HAP-1 (cell line): ENCODE measurements around the gene ZC2HC1C.

Source experiments
- DNase-seq, 2 experiments: peaks; one replicate each; pipeline ENCODE4 v3.0.0-alpha.2; 2016 to 2020; ENCODE audit warnings: low spot score in 2 of 2
- H3K27me3 ChIP-seq: fragments of 250-450 bp; sonication (Bioruptor Pico); 2 replicates; pipeline ENCODE4 v1.5.1; 2020; ENCODE audit warnings: low read depth, mild to moderate bottlenecking, moderate library complexity
- H3K36me3 ChIP-seq: fragments of 250-450 bp; sonication (Bioruptor Pico); replicated peaks from 2 replicates; pipeline ENCODE4 v1.5.1; 2020; ENCODE audit warnings: mild to moderate bottlenecking
- H3K4me1 ChIP-seq: fragments of 250-450 bp; sonication (Bioruptor Pico); 2 replicates; pipeline ENCODE4 v1.5.1; 2020; ENCODE audit warnings: mild to moderate bottlenecking
- H3K4me3 ChIP-seq: fragments of 250-450 bp; sonication (Bioruptor Pico); 2 replicates; pipeline ENCODE4 v1.5.1; 2020; ENCODE audit warnings: mild to moderate bottlenecking, moderate library complexity
- H3K9me3 ChIP-seq: fragments of 250-450 bp; sonication (Bioruptor Pico); 2 replicates; pipeline ENCODE4 v1.5.1; 2020; ENCODE audit warnings: mild to moderate bottlenecking, moderate library complexity
- in situ Hi-C: fragments of 300-500 bp; cut with MboI; formaldehyde crosslinking; loops from 3 replicates; pipeline ENCODE4 v1.14.3; 2020; ENCODE audit warnings: low sequenced_read_pairs, inconsistent platforms, mixed read lengths

Gene ZC2HC1C, protein sequence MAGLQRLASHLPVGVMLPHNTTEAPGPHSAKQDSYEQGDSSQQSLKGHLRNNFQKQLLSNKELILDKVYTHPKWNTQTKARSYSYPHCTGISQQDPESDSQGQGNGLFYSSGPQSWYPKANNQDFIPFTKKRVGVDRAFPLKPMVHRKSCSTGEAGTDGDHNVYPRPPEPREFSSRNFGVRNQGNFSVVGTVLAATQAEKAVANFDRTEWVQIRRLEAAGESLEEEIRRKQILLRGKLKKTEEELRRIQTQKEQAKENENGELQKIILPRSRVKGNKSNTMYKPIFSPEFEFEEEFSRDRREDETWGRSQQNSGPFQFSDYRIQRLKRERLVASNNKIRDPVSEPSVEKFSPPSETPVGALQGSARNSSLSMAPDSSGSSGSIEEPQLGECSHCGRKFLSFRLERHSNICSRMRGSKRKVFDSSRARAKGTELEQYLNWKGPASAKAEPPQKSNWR

DNA sequence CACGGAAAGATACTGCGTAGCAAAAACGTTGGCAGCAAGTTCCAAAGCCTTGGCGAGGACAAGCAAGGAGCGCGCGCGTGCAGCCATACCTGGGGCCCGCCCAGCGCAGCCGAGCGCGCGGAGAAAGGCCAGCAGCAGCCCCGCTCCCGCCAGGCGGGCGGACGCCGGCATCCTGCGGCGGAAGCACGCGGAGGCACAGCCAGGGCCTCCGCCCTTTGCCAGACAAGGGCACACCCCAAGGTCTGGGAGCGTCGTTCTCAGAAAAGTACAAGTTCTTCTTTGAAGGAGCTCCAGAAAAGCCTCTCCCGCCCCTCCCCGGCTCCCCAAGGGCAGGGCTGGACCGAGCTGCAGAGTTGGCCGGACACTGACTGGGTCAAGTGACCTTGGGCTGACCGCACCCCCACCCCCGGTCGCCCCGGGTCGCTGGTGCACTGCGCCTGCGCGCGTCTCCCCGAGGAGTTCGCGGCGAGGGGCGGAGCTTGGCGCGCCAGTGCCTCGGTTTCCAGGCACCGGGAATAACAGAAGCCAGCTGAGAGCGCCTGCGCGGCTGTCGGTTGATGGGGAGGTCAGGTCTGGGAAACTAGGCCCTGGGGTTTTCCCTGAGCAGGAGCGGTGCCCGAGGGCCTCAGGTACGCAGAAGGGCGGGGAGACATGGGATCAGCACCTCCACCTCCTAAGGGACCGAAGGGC, at the start of gene ZC2HC1C:
Gene ZC2HC1C, plus strand, starts transcription at position 521 of the 690 bp plus-strand sequence. CDS start 933 bp downstream, outside the sequence.
- no peaks in the 10 kb centered on the region for H3K9me3 ChIP-seq
- H3K36me3 ChIP-seq = no peaks in the 10 kb centered on the region
- H3K4me1 ChIP-seq = no peaks in the 10 kb centered on the region; the same call in 1 of the 2 replicates
- in situ Hi-C loops = no loop called here
- no peaks in the 10 kb centered on the region for H3K27me3 ChIP-seq
- no peak within 1 kb of the TSS for H3K4me3 ChIP-seq
- DNase-seq = no peak

DNA sequence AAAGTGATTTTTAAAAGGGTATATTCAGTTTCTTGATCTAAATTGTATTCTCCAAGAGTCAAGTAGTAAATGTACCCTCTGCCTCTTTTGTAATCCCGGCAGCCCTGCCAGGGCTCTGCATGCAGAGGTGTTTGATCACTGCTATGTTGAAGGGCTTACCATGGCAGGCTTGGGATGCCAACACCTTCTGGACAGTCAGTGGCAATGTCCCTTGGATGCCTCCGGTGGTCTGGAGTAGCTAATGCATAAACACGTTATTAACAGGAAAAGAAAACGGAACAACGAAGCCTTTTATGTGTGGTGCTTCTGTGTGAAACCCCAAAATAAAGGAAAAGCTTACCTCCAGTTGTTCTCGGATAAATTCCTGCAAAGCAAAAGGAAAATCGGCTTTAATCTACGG, 46.8 kb upstream of the ZC2HC1C start:
- DNase-seq = peak in 1 of 2 experiments; percentile 48
- in situ Hi-C loops = no loop called here
- H3K9me3 ChIP-seq = no peaks in the 10 kb centered on the region
- H3K4me1 ChIP-seq = no peaks in the 10 kb centered on the region
- no peaks in the 10 kb centered on the region for H3K36me3 ChIP-seq
- peaks cover 5% of the 10 kb centered on the region; the same call in 1 of the 2 replicates for H3K27me3 ChIP-seq
- H3K4me3 ChIP-seq = no peak overlapping the region

DNA sequence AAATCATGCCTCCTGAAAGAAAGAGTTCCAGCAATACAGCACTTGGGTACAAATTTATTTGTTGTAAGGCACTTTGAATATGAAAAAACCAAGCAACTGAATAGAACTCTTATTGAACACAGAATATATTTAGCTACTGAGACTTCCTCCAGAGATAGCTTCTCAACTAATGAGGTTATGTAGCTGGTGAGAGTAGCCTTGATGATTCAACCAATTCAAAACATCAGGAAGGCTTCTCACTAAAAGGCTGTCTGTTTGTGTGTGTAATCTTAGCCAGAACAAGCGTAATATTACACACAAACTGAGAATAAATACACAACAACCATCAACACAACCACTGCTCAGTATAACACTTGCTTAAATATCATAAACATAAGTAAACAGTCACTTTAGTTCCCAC, 46.3 kb upstream of the ZC2HC1C start:
- Histone ChIP-seq H3K36me3 (no peaks in the 10 kb centered on the region), H3K4me3 (no peak overlapping the region), H3K27me3 (peaks cover 5% of the 10 kb centered on the region; the same call in 1 of the 2 replicates), H3K9me3 (no peaks in the 10 kb centered on the region), H3K4me1 (no peaks in the 10 kb centered on the region)
- DNase-seq = no peak
- in situ Hi-C loops = no loop called here

DNA sequence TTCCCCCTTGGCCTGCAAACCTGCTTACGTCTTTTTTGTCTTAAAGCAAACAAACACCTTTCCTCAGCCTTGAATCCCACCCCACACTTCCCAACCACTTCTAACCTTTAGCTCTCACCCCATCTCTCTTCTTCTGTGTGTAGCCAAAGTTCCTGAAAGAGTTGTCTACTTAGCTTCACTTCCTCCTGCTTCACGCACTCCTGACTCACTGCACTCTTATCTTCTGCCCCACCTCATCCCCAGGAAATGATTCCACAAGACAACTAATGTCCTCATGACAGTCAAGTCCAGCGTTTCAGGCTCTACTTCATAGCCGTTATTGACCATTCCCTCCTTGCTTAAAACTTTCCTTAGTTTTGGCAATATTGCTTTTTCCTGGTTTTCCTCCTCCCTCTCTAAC, 44.4 kb upstream of the ZC2HC1C start:
- Histone ChIP-seq H3K27me3 (peaks cover 5% of the 10 kb centered on the region; the same call in 1 of the 2 replicates), H3K36me3 (no peaks in the 10 kb centered on the region), H3K4me3 (no peak overlapping the region), H3K4me1 (no peaks in the 10 kb centered on the region), H3K9me3 (no peaks in the 10 kb centered on the region)
- DNase-seq = no peak
- in situ Hi-C loops = no loop called here

DNA sequence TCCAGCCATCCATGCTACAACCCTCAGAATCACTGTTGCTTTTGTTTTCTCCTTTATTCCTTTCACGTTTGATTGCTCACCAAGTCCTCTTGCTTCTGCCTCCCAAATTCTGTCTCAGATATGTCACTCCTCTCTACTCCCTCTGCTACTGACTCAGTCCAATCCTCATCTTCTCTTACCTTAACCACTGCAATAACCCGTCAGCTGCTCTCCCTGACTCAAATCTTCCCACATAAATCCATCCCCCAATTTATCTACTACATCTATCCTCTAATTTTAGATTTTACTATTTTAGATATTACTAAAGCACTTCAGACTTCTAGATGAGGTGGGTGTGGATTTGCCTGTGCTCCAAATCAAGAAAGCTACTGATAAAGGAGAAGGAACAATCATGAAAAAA, 43.6 kb upstream of the ZC2HC1C start:
- no peaks in the 10 kb centered on the region for H3K36me3 ChIP-seq
- in situ Hi-C loops = no loop called here
- H3K27me3 ChIP-seq = peaks cover 5% of the 10 kb centered on the region; the same call in 1 of the 2 replicates
- no peaks in the 10 kb centered on the region for H3K9me3 ChIP-seq
- H3K4me3 ChIP-seq = no peak overlapping the region
- H3K4me1 ChIP-seq = no peaks in the 10 kb centered on the region
- DNase-seq = no peak

DNA sequence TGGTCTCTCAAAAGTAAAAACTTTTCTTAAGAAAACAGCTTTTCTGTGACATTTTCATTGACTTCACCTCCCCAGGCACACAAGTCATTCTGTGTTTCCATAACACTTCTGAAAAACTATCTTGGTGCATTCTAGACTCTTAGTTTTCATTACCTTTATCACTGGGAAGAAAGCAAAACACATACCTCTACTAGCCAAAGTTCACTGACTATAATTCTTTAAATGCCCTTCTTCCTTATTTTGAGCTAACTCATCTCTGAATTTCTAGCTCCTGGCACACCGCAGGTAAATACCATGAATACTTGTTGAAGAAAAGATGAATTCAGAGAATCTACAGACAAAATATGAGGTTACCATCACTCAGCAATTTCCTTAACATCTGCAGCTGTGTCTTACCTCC, 39.3 kb upstream of the ZC2HC1C start:
- no peak for DNase-seq

DNA sequence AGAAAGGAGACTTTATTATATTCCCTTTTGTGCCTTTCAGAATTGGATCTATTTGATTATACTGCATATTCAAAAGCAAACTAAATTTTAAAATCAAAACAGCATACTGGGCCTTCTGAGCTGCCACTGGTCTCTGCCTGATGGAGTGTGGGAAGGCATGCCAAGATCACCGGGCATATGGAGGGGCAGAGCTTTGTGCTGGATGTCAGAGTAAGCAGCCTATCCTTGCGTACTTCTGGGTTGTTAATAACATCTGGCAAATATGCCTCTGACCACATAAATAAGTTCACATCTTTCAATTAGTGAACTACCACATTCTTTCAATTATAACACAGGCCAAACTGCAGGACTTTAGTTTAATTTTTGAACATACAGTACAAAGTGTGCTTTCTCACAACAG, 36.5 kb upstream of the ZC2HC1C start:
- in situ Hi-C loops = no loop called here
- H3K27me3 ChIP-seq = peaks cover 3% of the 10 kb centered on the region; the same call in 1 of the 2 replicates
- H3K4me1 ChIP-seq = no peaks in the 10 kb centered on the region
- no peaks in the 10 kb centered on the region for H3K36me3 ChIP-seq
- DNase-seq = no peak
- H3K9me3 ChIP-seq = no peaks in the 10 kb centered on the region
- H3K4me3 ChIP-seq = no peak overlapping the region

More for the DNA sequence above, 39.3 kb upstream of the ZC2HC1C start:
- in situ Hi-C loops = no loop called here
- H3K9me3 ChIP-seq = no peaks in the 10 kb centered on the region
- no peaks in the 10 kb centered on the region for H3K36me3 ChIP-seq
- no peak overlapping the region for H3K4me3 ChIP-seq
- H3K4me1 ChIP-seq = no peaks in the 10 kb centered on the region
- H3K27me3 ChIP-seq = no peaks in the 10 kb centered on the region

DNA sequence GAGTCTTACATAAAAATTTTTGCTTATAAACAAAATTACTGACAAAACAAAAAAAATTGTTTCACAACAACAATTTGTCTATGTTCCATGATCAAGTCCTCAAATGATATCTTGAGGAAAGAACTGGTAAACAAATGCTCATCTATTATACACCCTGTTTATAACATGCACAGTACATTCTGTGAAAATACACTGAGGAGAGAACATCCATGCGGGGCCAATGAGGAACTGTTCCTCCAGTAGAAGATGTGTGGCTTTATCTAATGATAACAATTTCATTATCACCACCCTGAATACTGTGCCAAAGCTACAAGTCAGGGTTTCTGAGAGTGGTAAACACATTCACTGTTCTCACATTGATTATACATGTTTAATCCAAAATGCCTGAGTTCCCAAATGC, 28.9 kb upstream of the ZC2HC1C start:
- Histone ChIP-seq H3K36me3 (no peaks in the 10 kb centered on the region), H3K4me1 (no peaks in the 10 kb centered on the region; the same call in 1 of the 2 replicates), H3K27me3 (peaks cover 3% of the 10 kb centered on the region; the same call in 1 of the 2 replicates), H3K4me3 (no peak overlapping the region), H3K9me3 (no peaks in the 10 kb centered on the region)
- in situ Hi-C loops = no loop called here
- DNase-seq = no peak

DNA sequence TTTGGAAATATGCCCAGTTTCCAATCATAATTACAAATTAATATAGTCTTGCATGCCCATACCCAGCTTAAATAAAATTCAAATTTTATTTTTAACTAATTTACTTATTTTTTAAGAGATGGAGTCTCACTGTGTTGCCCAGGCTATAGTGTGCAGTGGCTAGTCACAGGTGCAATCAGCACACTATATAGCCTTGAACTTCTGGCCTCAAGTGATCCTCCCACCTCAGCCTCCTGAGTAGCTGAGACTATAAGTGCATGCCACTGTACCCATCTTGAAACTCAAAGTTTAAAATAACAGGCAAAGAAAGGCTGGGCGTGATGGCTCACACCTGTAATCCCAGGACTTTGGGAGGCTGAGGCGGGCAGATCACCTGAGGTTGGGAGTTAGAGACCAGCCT, 28.5 kb upstream of the ZC2HC1C start:
- Histone ChIP-seq H3K27me3 (peaks cover 3% of the 10 kb centered on the region; the same call in 1 of the 2 replicates), H3K4me1 (no peaks in the 10 kb centered on the region; the same call in 1 of the 2 replicates), H3K9me3 (no peaks in the 10 kb centered on the region), H3K36me3 (no peaks in the 10 kb centered on the region), H3K4me3 (no peak overlapping the region)
- in situ Hi-C loops = no loop called here
- DNase-seq = no peak

DNA sequence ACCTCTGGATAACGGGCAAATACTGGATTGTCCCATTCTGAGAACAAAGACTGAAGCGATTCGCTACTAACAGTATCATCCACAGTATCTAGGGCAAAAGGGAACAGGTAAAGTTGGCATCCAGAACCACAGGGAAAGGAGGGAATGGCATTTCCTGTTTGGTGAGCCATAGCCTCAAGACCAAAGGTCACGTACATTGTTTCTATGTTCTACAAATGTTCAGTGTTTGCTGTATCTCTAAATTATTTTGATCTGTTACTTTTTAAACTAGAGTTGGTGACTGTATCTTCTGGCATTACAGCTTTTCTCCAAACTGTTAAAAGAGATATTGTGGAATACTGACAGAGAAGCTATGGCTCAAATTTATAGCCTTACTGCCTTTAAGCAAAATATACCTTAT, 27.8 kb upstream of the ZC2HC1C start:
- in situ Hi-C loops = no loop called here
- Histone ChIP-seq H3K4me3 (no peak overlapping the region), H3K9me3 (no peaks in the 10 kb centered on the region), H3K4me1 (no peaks in the 10 kb centered on the region; the same call in 1 of the 2 replicates), H3K36me3 (no peaks in the 10 kb centered on the region), H3K27me3 (peaks cover 3% of the 10 kb centered on the region; the same call in 1 of the 2 replicates)
- no peak for DNase-seq

DNA sequence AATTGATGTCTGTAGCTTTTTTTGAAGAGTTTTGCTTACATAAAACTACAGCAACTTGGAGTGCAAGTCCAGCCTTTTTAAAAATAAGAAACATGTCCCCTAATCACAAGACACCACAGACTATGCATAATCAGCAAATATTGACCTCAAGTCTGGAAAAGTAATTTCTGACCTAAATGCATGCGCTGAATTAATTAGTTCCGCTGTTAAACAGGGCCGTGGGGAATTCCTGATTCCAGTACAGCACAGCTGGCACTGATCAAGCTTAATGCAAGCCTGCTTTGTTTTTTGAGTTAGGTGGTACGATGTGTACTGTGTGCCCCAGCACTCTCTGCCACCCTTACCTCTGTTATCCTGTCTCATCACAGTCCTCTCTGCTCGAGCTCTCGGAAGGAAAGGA, 27.4 kb upstream of the ZC2HC1C start:
- Histone ChIP-seq H3K27me3 (peaks cover 6% of the 10 kb centered on the region), H3K4me3 (no peak overlapping the region), H3K4me1 (no peaks in the 10 kb centered on the region; the same call in 1 of the 2 replicates), H3K9me3 (no peaks in the 10 kb centered on the region), H3K36me3 (no peaks in the 10 kb centered on the region)
- no peak for DNase-seq
- in situ Hi-C loops = no loop called here

DNA sequence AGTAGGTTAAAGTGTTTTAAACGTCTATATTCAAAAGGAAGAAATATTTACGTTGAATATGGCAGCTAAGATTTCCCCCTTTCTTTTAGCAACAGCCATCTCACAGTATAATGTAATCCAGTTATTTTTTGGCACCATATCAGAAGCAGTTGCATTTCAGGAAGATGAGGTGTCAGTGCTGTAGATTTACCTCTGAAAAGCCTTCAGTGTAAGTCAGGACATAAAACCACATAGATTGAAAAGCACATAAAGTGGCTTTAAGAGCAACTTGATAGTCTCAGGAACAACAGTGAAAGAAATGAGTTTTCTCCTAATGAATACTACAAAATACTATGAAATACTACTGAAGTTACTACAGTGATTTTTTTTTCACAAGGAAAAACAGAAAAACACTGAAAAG, 25.1 kb upstream of the ZC2HC1C start:
- DNase-seq = no peak
- Histone ChIP-seq H3K4me3 (no peak overlapping the region), H3K36me3 (no peaks in the 10 kb centered on the region), H3K27me3 (peaks cover 10% of the 10 kb centered on the region), H3K9me3 (no peaks in the 10 kb centered on the region), H3K4me1 (no peaks in the 10 kb centered on the region; the same call in 1 of the 2 replicates)
- in situ Hi-C loops = no loop called here

DNA sequence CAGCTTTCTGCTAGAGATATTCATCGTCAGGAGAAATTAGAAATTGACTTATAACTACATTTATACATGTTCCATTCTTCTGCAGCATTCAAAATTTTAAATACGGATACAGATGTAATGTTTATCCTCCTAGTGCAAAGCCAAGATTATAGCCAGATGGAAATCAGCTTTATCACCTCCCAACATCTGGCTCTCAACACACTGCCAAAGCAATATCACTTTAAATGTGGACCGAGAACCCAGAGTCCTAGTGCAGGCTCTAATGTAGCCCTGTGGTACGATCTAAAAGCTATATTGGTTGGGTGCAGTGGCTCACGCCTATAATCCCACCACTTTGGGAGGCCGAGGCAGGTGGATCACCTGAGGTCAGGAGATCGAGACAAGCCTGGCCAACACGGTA, 24.7 kb upstream of the ZC2HC1C start:
- Histone ChIP-seq H3K4me3 (no peak overlapping the region), H3K36me3 (no peaks in the 10 kb centered on the region), H3K4me1 (no peaks in the 10 kb centered on the region), H3K9me3 (no peaks in the 10 kb centered on the region), H3K27me3 (peaks cover 10% of the 10 kb centered on the region)
- no peak for DNase-seq
- in situ Hi-C loops = no loop called here

DNA sequence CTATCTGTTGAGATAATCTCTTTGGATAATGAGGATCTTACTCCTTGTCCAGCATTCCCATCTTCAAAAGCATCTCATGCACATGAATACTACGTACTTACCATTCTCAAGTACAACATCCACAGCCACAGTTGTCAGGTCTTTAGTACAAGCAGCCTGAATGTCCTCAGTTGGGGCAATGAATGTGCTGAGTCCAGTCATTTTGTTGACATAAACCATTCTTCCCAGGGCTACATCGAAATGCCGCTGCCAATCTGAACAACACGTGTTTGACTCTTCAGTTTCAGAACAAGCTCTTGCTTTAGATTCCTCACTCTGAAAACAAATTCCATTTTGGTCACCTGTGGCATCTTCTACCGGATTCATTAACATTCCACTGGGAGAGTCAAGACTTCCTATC, 23.2 kb upstream of the ZC2HC1C start:
- in situ Hi-C loops = no loop called here
- H3K4me1 ChIP-seq = no peaks in the 10 kb centered on the region
- no peak for DNase-seq
- H3K36me3 ChIP-seq = no peaks in the 10 kb centered on the region
- no peak overlapping the region for H3K4me3 ChIP-seq
- no peaks in the 10 kb centered on the region for H3K9me3 ChIP-seq
- peaks cover 10% of the 10 kb centered on the region for H3K27me3 ChIP-seq
